WTC11 (cell line): ENCODE data around the gene SAMD5. TPM values are rescaled to one million over a fixed set of nuclear protein-coding genes. Genes with fewer than 3 reads are reported as not detected.

Experiments used
- ATAC-seq: fragments of 200-7000 bp; cut with Tn5 transposase; 2 replicates; pipeline ENCODE4 v1.10.0; 2021; ENCODE audit warnings: mild to moderate bottlenecking, moderate library complexity
- CTCF ChIA-PET: fragments of 300-600 bp; sonication (Branson Sonifier 250); formaldehyde crosslinking; loops from one replicate; lab custom pipeline; 2021; ENCODE audit warnings: antibody characterized with exemption; lab: Charles Lee
- POLR2A ChIA-PET: fragments of 350-600 bp; sonication (Branson Sonifier 250); formaldehyde crosslinking; loops from one replicate; lab custom pipeline; 2021; ENCODE audit warnings: antibody characterized with exemption; lab: Charles Lee
- DNase-seq: peaks from one replicate; pipeline ENCODE4 v3.0.0; 2021; ENCODE audit warnings: low spot score
- H3K27ac Mint-ChIP-seq: 2 replicates; pipeline ENCODE4 v1.8.0; 2021; ENCODE audit warnings: mixed read lengths
- H3K27me3 Mint-ChIP-seq: 2 replicates; pipeline ENCODE4 v1.8.0; 2021; ENCODE audit warnings: low read depth, mild to moderate bottlenecking, moderate library complexity, mixed read lengths
- H3K36me3 Mint-ChIP-seq: 2 replicates; pipeline ENCODE4 v1.8.0; 2021; ENCODE audit warnings: mixed read lengths
- H3K4me1 Mint-ChIP-seq: 2 replicates; pipeline ENCODE4 v1.8.0; 2022; ENCODE audit warnings: mixed read lengths
- H3K4me3 Mint-ChIP-seq: 2 replicates; pipeline ENCODE4 v1.8.0; 2021; ENCODE audit warnings: mild to moderate bottlenecking, moderate library complexity, mixed read lengths
- H3K9me3 Mint-ChIP-seq: 2 replicates; pipeline ENCODE4 v1.8.0; 2021; ENCODE audit warnings: mixed read lengths
- AFF4 ChIP-seq: sonication (generic); formaldehyde crosslinking; IDR thresholded peaks from 2 replicates; pipeline ENCODE4 v1.8.1; 2023; ENCODE audit warnings: mild to moderate bottlenecking, missing genetic modification reagents, borderline replicate concordance
- CBFB ChIP-seq: sonication (generic); formaldehyde crosslinking; IDR thresholded peaks from 2 replicates; pipeline ENCODE4 v1.8.1; 2022; ENCODE audit warnings: mild to moderate bottlenecking, low read depth, missing genetic modification reagents
- E2F4 ChIP-seq: sonication (generic); formaldehyde crosslinking; IDR thresholded peaks from 2 replicates; pipeline ENCODE4 v1.8.1; 2022; ENCODE audit warnings: low read depth, mild to moderate bottlenecking, moderate library complexity, missing genetic modification reagents, borderline replicate concordance
- E2F5 ChIP-seq: sonication (generic); formaldehyde crosslinking; IDR thresholded peaks from 2 replicates; pipeline ENCODE4 v1.8.1; 2022; ENCODE audit warnings: mild to moderate bottlenecking, moderate library complexity, missing genetic modification reagents
- FOXK1 ChIP-seq: sonication (generic); formaldehyde crosslinking; IDR thresholded peaks from 2 replicates; pipeline ENCODE4 v1.8.0; 2022; ENCODE audit warnings: mild to moderate bottlenecking, moderate library complexity, missing genetic modification reagents
- JAZF1 ChIP-seq: fragments of 250-450 bp; sonication (Bioruptor Pico); IDR thresholded peaks from 2 replicates; pipeline ENCODE4 v1.9.0; 2021; ENCODE audit warnings: moderate library complexity, mild to moderate bottlenecking, inconsistent platforms
- NFE2L1 ChIP-seq: sonication (generic); formaldehyde crosslinking; IDR thresholded peaks from 2 replicates; pipeline ENCODE4 v1.8.1; 2023; ENCODE audit warnings: missing genetic modification reagents
- SMAD3 ChIP-seq: sonication (generic); formaldehyde crosslinking; IDR thresholded peaks from 2 replicates; pipeline ENCODE4 v1.8.0; 2022; ENCODE audit warnings: missing genetic modification reagents, mild to moderate bottlenecking, borderline replicate concordance
- ZNF138 ChIP-seq: sonication (generic); formaldehyde crosslinking; conservative IDR thresholded peaks from 2 replicates; pipeline ENCODE4 v1.8.1; 2022; ENCODE audit warnings: mild to moderate bottlenecking, moderate library complexity, missing genetic modification reagents
- ZNF232 ChIP-seq: sonication (generic); formaldehyde crosslinking; IDR thresholded peaks from 2 replicates; pipeline ENCODE4 v1.8.0; 2022; ENCODE audit warnings: mild to moderate bottlenecking, missing genetic modification reagents
- ZNF263 ChIP-seq: sonication (generic); formaldehyde crosslinking; IDR thresholded peaks from 2 replicates; pipeline ENCODE4 v1.8.1; 2022; ENCODE audit warnings: low read depth, mild to moderate bottlenecking, moderate library complexity, missing genetic modification reagents
- ZNF416 ChIP-seq: fragments of 250-450 bp; sonication (Bioruptor Pico); IDR thresholded peaks from 2 replicates; pipeline ENCODE4 v1.9.0; 2021; ENCODE audit warnings: mild to moderate bottlenecking, inconsistent platforms
- ZNF423 ChIP-seq: fragments of 250-450 bp; sonication (Bioruptor Pico); IDR thresholded peaks from 2 replicates; pipeline ENCODE4 v2.1.2; 2022; ENCODE audit warnings: mild to moderate bottlenecking, moderate library complexity
- ZNF532 ChIP-seq: fragments of 250-450 bp; sonication (Bioruptor Pico); IDR thresholded peaks from 2 replicates; pipeline ENCODE4 v1.9.0; 2021; ENCODE audit warnings: mild to moderate bottlenecking, borderline replicate concordance
- total RNA-seq: library from RNA; stranded (reverse); gene quantifications from 3 replicates; pipeline ENCODE4 v1.2.3, GENCODE V29; 2021

SAMD5 gene
- total RNA-seq, 1 experiment from 2014 or later = 0.39 TPM

- POLR2A ChIA-PET = no interaction called here
These were observed 48.7 kb upstream of the SAMD5 start for GRCh38 chr6:147459780-147460179.

More at GRCh38 chr6:147459780-147460179, 48.7 kb upstream of the SAMD5 start:
- H3K36me3 Mint-ChIP-seq = peaks cover 2% of the 10 kb centered on the region; the same call in 1 of the 2 replicates
- TF ChIP-seq AFF4 (no peak), ZNF138 (no peak), ZNF232 (CRISPR knock-in tag) (no peak), E2F5 (CRISPR knock-in tag) (no peak), ZNF416 (CRISPR knock-in tag) (no peak), ZNF532 (no peak), NFE2L1 (no peak), FOXK1 (no peak), ZNF263 (CRISPR knock-in tag) (no peak), ZNF423 (CRISPR knock-in tag) (no peak), CBFB (no peak), JAZF1 (no peak), E2F4 (CRISPR knock-in tag) (no peak), SMAD3 (CRISPR knock-in tag) (no peak)
- DNase-seq (no peak), ATAC-seq (no peak)
- H3K27ac Mint-ChIP-seq = no peak overlapping the region
- H3K9me3 Mint-ChIP-seq = peaks cover 13% of the 10 kb centered on the region
- H3K27me3 Mint-ChIP-seq = peaks cover 8% of the 10 kb centered on the region
- peaks cover 12% of the 10 kb centered on the region for H3K4me1 Mint-ChIP-seq
- no peak overlapping the region for H3K4me3 Mint-ChIP-seq
- CTCF ChIA-PET = no interaction called here
